ENCODE results near the gene ANXA3. TPM values are rescaled to one million over a fixed set of nuclear protein-coding genes. Genes with fewer than 3 reads are reported as not detected.
"Not testable (repeated sequence)": the region's sequence is repeated elsewhere in the genome, so short reads cannot be mapped to it uniquely, and the experiment has no call there.

ANXA3 gene
- total RNA-seq, 3 donors from 2014 or later, result 1.0 TPM; not detected in 2

GRCh38 chr4:78571804-78572203, 20.2 kb downstream of the ANXA3 start:
- DNase-seq (no peak), ATAC-seq (no peak)
- Mint-ChIP-seq H3K9me3 (no peaks in the 10 kb centered on the region), H3K4me3 (no peak overlapping the region), H3K27me3 (ENCODE audit: low read depth) (peaks cover 4% of the 10 kb centered on the region), H3K4me1 (ENCODE audit: low read depth) (no peaks in the 10 kb centered on the region), H3K36me3 (ENCODE audit: insufficient read depth) (no peaks in the 10 kb centered on the region)

GRCh38 chr4:78578674-78579425, 27.3 kb downstream of the ANXA3 start:
- Mint-ChIP-seq H3K4me1 (ENCODE audit: low read depth) (no peaks in the 10 kb centered on the region), H3K9me3 (no peaks in the 10 kb centered on the region), H3K36me3 (ENCODE audit: insufficient read depth) (no peaks in the 10 kb centered on the region), H3K27me3 (ENCODE audit: low read depth) (peaks cover 9% of the 10 kb centered on the region), H3K4me3 (no peak overlapping the region)
- DNase-seq (no peak), ATAC-seq (no peak)

- Mint-ChIP-seq H3K4me3 (no peak overlapping the region), H3K36me3 (ENCODE audit: insufficient read depth) (no peaks in the 10 kb centered on the region), H3K27me3 (ENCODE audit: low read depth) (peaks cover 9% of the 10 kb centered on the region), H3K4me1 (ENCODE audit: low read depth) (no peaks in the 10 kb centered on the region), H3K9me3 (no peaks in the 10 kb centered on the region)
- ATAC-seq (no peak), DNase-seq (no peak)
These were observed 30.0 kb downstream of the ANXA3 start for GRCh38 chr4:78581618-78582017.

- Mint-ChIP-seq H3K36me3 (ENCODE audit: insufficient read depth) (no peaks in the 10 kb centered on the region), H3K9me3 (no peaks in the 10 kb centered on the region), H3K4me1 (ENCODE audit: low read depth) (no peaks in the 10 kb centered on the region), H3K4me3 (no peak overlapping the region), H3K27me3 (ENCODE audit: low read depth) (peaks cover 9% of the 10 kb centered on the region)
- DNase-seq, result no peak
- no peak for ATAC-seq
These were observed 33.4 kb downstream of the ANXA3 start for GRCh38 chr4:78584863-78585547.

- H3K4me1 Mint-ChIP-seq (ENCODE audit: low read depth), result no peaks in the 10 kb centered on the region
- H3K4me3 Mint-ChIP-seq, result no peak overlapping the region
- no peak for DNase-seq
- no peaks in the 10 kb centered on the region for H3K36me3 Mint-ChIP-seq (ENCODE audit: insufficient read depth)
- ATAC-seq, result no peak
- peaks cover 7% of the 10 kb centered on the region for H3K27me3 Mint-ChIP-seq (ENCODE audit: low read depth)
- H3K9me3 Mint-ChIP-seq, result no peaks in the 10 kb centered on the region
These were observed 34.1 kb downstream of the ANXA3 start for GRCh38 chr4:78585633-78586032.

GRCh38 chr4:78588894-78589545, 37.5 kb downstream of the ANXA3 start:
- no peak for DNase-seq
- no peaks in the 10 kb centered on the region for H3K36me3 Mint-ChIP-seq (ENCODE audit: insufficient read depth)
- no peaks in the 10 kb centered on the region for H3K27me3 Mint-ChIP-seq (ENCODE audit: low read depth)
- H3K9me3 Mint-ChIP-seq, result no peaks in the 10 kb centered on the region
- ATAC-seq, result no peak
- H3K4me1 Mint-ChIP-seq (ENCODE audit: low read depth), result no peaks in the 10 kb centered on the region
- H3K4me3 Mint-ChIP-seq, result no peak overlapping the region

GRCh38 chr4:78591404-78591803, 39.8 kb downstream of the ANXA3 start:
- no peaks in the 10 kb centered on the region for H3K36me3 Mint-ChIP-seq (ENCODE audit: insufficient read depth)
- no peaks in the 10 kb centered on the region for H3K27me3 Mint-ChIP-seq (ENCODE audit: low read depth)
- DNase-seq, result no peak
- no peak overlapping the region for H3K4me3 Mint-ChIP-seq
- no peaks in the 10 kb centered on the region for H3K9me3 Mint-ChIP-seq
- no peak for ATAC-seq
- H3K4me1 Mint-ChIP-seq (ENCODE audit: low read depth), result no peaks in the 10 kb centered on the region

- Mint-ChIP-seq H3K4me3 (no peak overlapping the region), H3K9me3 (no peaks in the 10 kb centered on the region), H3K27me3 (ENCODE audit: low read depth) (no peaks in the 10 kb centered on the region), H3K36me3 (ENCODE audit: insufficient read depth) (no peaks in the 10 kb centered on the region), H3K4me1 (ENCODE audit: low read depth) (no peaks in the 10 kb centered on the region)
- ATAC-seq, result no peak
- DNase-seq, result no peak
These were observed 40.7 kb downstream of the ANXA3 start for GRCh38 chr4:78592088-78592783.

- Mint-ChIP-seq H3K9me3 (no peaks in the 10 kb centered on the region), H3K36me3 (ENCODE audit: insufficient read depth) (no peaks in the 10 kb centered on the region), H3K4me1 (ENCODE audit: low read depth) (no peaks in the 10 kb centered on the region), H3K4me3 (no peak overlapping the region), H3K27me3 (ENCODE audit: low read depth) (peaks cover 5% of the 10 kb centered on the region)
- no peak for DNase-seq
- ATAC-seq, result no peak
These were observed 44.7 kb downstream of the ANXA3 start for GRCh38 chr4:78596111-78596742.

- ATAC-seq; H3K4me1 Mint-ChIP-seq (ENCODE audit: low read depth); DNase-seq; H3K36me3 Mint-ChIP-seq (ENCODE audit: insufficient read depth); H3K9me3 Mint-ChIP-seq; H3K4me3 Mint-ChIP-seq: not testable (repeated sequence)
- peaks cover 13% of the 10 kb centered on the region for H3K27me3 Mint-ChIP-seq (ENCODE audit: low read depth)
These were observed 46.9 kb downstream of the ANXA3 start for GRCh38 chr4:78598431-78598830.

- Mint-ChIP-seq H3K4me3 (no peak overlapping the region), H3K27me3 (ENCODE audit: low read depth) (peaks cover 18% of the 10 kb centered on the region), H3K36me3 (ENCODE audit: insufficient read depth) (no peaks in the 10 kb centered on the region), H3K4me1 (ENCODE audit: low read depth) (no peaks in the 10 kb centered on the region), H3K9me3 (no peaks in the 10 kb centered on the region)
- DNase-seq, result no peak
- no peak for ATAC-seq
These were observed 47.6 kb downstream of the ANXA3 start for GRCh38 chr4:78599147-78599546.

GRCh38 chr4:78599931-78600375, 48.4 kb downstream of the ANXA3 start:
- Mint-ChIP-seq H3K36me3 (ENCODE audit: insufficient read depth) (no peaks in the 10 kb centered on the region), H3K27me3 (ENCODE audit: low read depth) (peaks cover 18% of the 10 kb centered on the region), H3K9me3 (no peaks in the 10 kb centered on the region), H3K4me1 (ENCODE audit: low read depth) (no peaks in the 10 kb centered on the region), H3K4me3 (no peak overlapping the region)
- ATAC-seq, result no peak
- no peak for DNase-seq

- H3K27me3 Mint-ChIP-seq (ENCODE audit: low read depth), result peaks cover 18% of the 10 kb centered on the region
- DNase-seq, result no peak
- no peak for ATAC-seq
- no peaks in the 10 kb centered on the region for H3K9me3 Mint-ChIP-seq
- H3K36me3 Mint-ChIP-seq (ENCODE audit: insufficient read depth), result no peaks in the 10 kb centered on the region
- H3K4me3 Mint-ChIP-seq, result no peak overlapping the region
- H3K4me1 Mint-ChIP-seq (ENCODE audit: low read depth), result no peaks in the 10 kb centered on the region
These were observed 49.4 kb downstream of the ANXA3 start for GRCh38 chr4:78601013-78601412.

GRCh38 chr4:78602334-78602733, 50.8 kb downstream of the ANXA3 start:
- Mint-ChIP-seq H3K36me3 (ENCODE audit: insufficient read depth) (no peaks in the 10 kb centered on the region), H3K4me1 (ENCODE audit: low read depth) (no peaks in the 10 kb centered on the region), H3K9me3 (no peaks in the 10 kb centered on the region), H3K4me3 (no peak overlapping the region), H3K27me3 (ENCODE audit: low read depth) (peaks cover 18% of the 10 kb centered on the region)
- no peak for DNase-seq
- no peak for ATAC-seq

Measured in activated T-cell treated with anti-CD3 and anti-CD28 coated beads, Interleukin-2, amount 50 U/mL, for 4 hours (primary cell).